ENCODE results near the gene SOCS3.

Gene SOCS3

GRCh38 chr17:78391051-78391431, 31.2 kb upstream of the SOCS3 start:
- no peak overlapping the region for H3K4me3 ChIP-seq (ENCODE audit: low read depth, low read length)

GRCh38 chr17:78390241-78391050, 30.6 kb upstream of the SOCS3 start:
- no peak overlapping the region for H3K4me3 ChIP-seq (ENCODE audit: low read depth, low read length)

- H3K4me3 ChIP-seq (ENCODE audit: low read depth, low read length) = no peak overlapping the region
Measured at GRCh38 chr17:78387977-78388941, 28.4 kb upstream of the SOCS3 start.

- no peak overlapping the region for H3K4me3 ChIP-seq (ENCODE audit: low read depth, low read length)
Measured at GRCh38 chr17:78384479-78385175, 24.8 kb upstream of the SOCS3 start.

- H3K4me3 ChIP-seq (ENCODE audit: low read depth, low read length) = no peak overlapping the region
Measured at GRCh38 chr17:78383725-78384471, 24.0 kb upstream of the SOCS3 start.

- no peak overlapping the region for H3K4me3 ChIP-seq (ENCODE audit: low read depth, low read length)
Measured at GRCh38 chr17:78381601-78382232, 21.8 kb upstream of the SOCS3 start.

GRCh38 chr17:78380370-78380769, 20.5 kb upstream of the SOCS3 start:
- H3K4me3 ChIP-seq (ENCODE audit: low read depth, low read length) = no peak overlapping the region

GRCh38 chr17:78379131-78379491, 19.2 kb upstream of the SOCS3 start:
- peak overlapping the region; percentile 95 for H3K4me3 ChIP-seq (ENCODE audit: low read depth, low read length)

- peak within 1 kb of the TSS; percentile 95 for H3K4me3 ChIP-seq (ENCODE audit: low read depth, low read length)
Measured at GRCh38 chr17:78378225-78379130, 18.6 kb upstream of the SOCS3 start, which contains the start of gene PGS1. PGS1 (plus strand) TSS chr17:78378649; CDS start chr17:78378666, 17 bp downstream.

GRCh38 chr17:78377858-78378224, 18.0 kb upstream of the SOCS3 start:
- peak overlapping the region; percentile 95 for H3K4me3 ChIP-seq (ENCODE audit: low read depth, low read length)

- H3K4me3 ChIP-seq (ENCODE audit: low read depth, low read length) = no peak overlapping the region
Measured at GRCh38 chr17:78376161-78376560, 16.3 kb upstream of the SOCS3 start.

- no peak overlapping the region for H3K4me3 ChIP-seq (ENCODE audit: low read depth, low read length)
Measured at GRCh38 chr17:78375401-78376151, 15.7 kb upstream of the SOCS3 start.

- H3K4me3 ChIP-seq (ENCODE audit: low read depth, low read length) = no peak overlapping the region
Measured at GRCh38 chr17:78374631-78375274, 14.9 kb upstream of the SOCS3 start.

GRCh38 chr17:78374189-78374588, 14.3 kb upstream of the SOCS3 start:
- no peak overlapping the region for H3K4me3 ChIP-seq (ENCODE audit: low read depth, low read length)

- H3K4me3 ChIP-seq (ENCODE audit: low read depth, low read length) = no peak overlapping the region
Measured at GRCh38 chr17:78372841-78373240, 13.0 kb upstream of the SOCS3 start.

GRCh38 chr17:78371056-78371455, 11.2 kb upstream of the SOCS3 start:
- H3K4me3 ChIP-seq (ENCODE audit: low read depth, low read length) = no peak overlapping the region

- no peak overlapping the region for H3K4me3 ChIP-seq (ENCODE audit: low read depth, low read length)
Measured at GRCh38 chr17:78369791-78370381, 10.0 kb upstream of the SOCS3 start.

Data from iPS-11a (cell line).